HCT116 (cell line): Measurements from ENCODE around the gene DNM3. TPM values are rescaled to one million over a fixed set of nuclear protein-coding genes. Genes with fewer than 3 reads are reported as not detected.

Experiments
- ATAC-seq: fragments of 200-7000 bp; cut with Tn5 transposase; 2 replicates; pipeline ENCODE4 v1.9.1; 2020; ENCODE audit warnings: mild to moderate bottlenecking, moderate library complexity
- BruUV-seq: library from RNA; stranded (reverse); fragments of 400-500 nt; replicated peaks from 2 replicates; lab custom pipeline; 2021; lab: Mats Ljungman, UMichigan
- CTCF ChIA-PET: fragments of 300-600 bp; sonication (Branson Sonifier 250); formaldehyde crosslinking; loops from one replicate; lab custom pipeline; 2021; ENCODE audit warnings: antibody characterized with exemption; lab: Charles Lee
- POLR2A ChIA-PET: fragments of 300-600, 350-600 bp; sonication (Branson Sonifier 250); formaldehyde crosslinking; loops from one replicate; lab custom pipeline; 2021; ENCODE audit warnings: antibody characterized with exemption; lab: Charles Lee
- RAD21 ChIA-PET, 2 experiments: fragments of 300-600 bp; sonication (Branson Sonifier 250); formaldehyde crosslinking; loops; one replicate each; lab custom pipeline; 2023; ENCODE audit warnings: low total read pairs in 2 of 2; ENCODE audit not compliant: uncharacterized antibody in 2 of 2, unreplicated experiment in 2 of 2, low non-redundant PET in 1 of 2; lab: Charles Lee
- DNase-seq: peaks from one replicate; pipeline ENCODE4 v3.0.0-alpha.2; 2010; ENCODE audit warnings: low read depth, low spot score
- H2AFZ ChIP-seq: fragments of 200-600 bp; shearing (Covaris generic), sonication (generic); 2 replicates; pipeline ENCODE4 v1.6.1; 2017; ENCODE audit warnings: low read depth, mixed run types, mixed read lengths, antibody characterized with exemption, low read length; ENCODE audit not compliant: poor library complexity, severe bottlenecking
- H3K27ac ChIP-seq: 2 replicates; pipeline ENCODE4 v1.5.1; 2012; ENCODE audit warnings: low read depth, low read length
- H3K27me3 ChIP-seq: fragments of 200-600 bp; sonication (generic); 2 replicates; pipeline ENCODE4 v1.6.1; 2016; ENCODE audit warnings: mixed run types, low read length, mixed read lengths; ENCODE audit not compliant: insufficient read depth
- H3K36me3 ChIP-seq, 2 experiments: fragments of 200-500 bp in 1 of 2; fragments of 200-600 bp in 1 of 2; sonication (Bioruptor generic) in 1 of 2; sonication (generic) in 1 of 2; 2 replicates each; pipeline versions ENCODE4 v1.5.1 to v1.6.1; 2014 to 2016; ENCODE audit warnings: low read length in 2 of 2, inconsistent platforms in 1 of 2, mixed read lengths in 1 of 2, mixed run types in 1 of 2; ENCODE audit not compliant: insufficient read depth in 2 of 2, control insufficient read depth in 1 of 2
- H3K4me1 ChIP-seq, 2 experiments: fragments of 200-600 bp in 1 of 2; sonication (generic) in 1 of 2; 2 replicates each; pipeline versions ENCODE4 v1.5.1 to v1.6.1; 2012 to 2017; ENCODE audit warnings: low read length in 2 of 2, inconsistent platforms in 1 of 2, mild to moderate bottlenecking in 1 of 2, mixed read lengths in 1 of 2, mixed run types in 1 of 2, moderate library complexity in 1 of 2; ENCODE audit not compliant: insufficient read depth in 2 of 2, control insufficient read depth in 1 of 2
- H3K4me2 ChIP-seq: fragments of 200-600 bp; sonication (generic); 2 replicates; pipeline ENCODE4 v1.6.1; 2017; ENCODE audit warnings: mixed run types, low read length, mixed read lengths
- H3K4me3 ChIP-seq, 2 experiments: fragments of 200-600 bp in 1 of 2; sonication (generic) in 1 of 2; replicated peaks in 1 of 2; 2 replicates each; pipeline ENCODE4 v1.5.1; 2011 to 2016; ENCODE audit warnings: low read length in 2 of 2, control low read depth in 1 of 2, low read depth in 1 of 2, mild to moderate bottlenecking in 1 of 2, mixed read lengths in 1 of 2, mixed run types in 1 of 2
- H3K79me2 ChIP-seq: fragments of 200-600 bp; sonication (generic); 2 replicates; pipeline ENCODE4 v1.6.1; 2017; ENCODE audit warnings: mild to moderate bottlenecking, mixed run types, low read length, moderate library complexity, mixed read lengths; ENCODE audit not compliant: insufficient read depth
- H3K9ac ChIP-seq: fragments of 200-600 bp; sonication (generic); 2 replicates; pipeline ENCODE4 v1.6.1; 2016; ENCODE audit warnings: low read length, mixed read lengths
- H3K9me2 ChIP-seq: fragments of 200-600 bp; sonication (generic), shearing (Covaris generic); 2 replicates; pipeline ENCODE4 v1.6.1; 2017; ENCODE audit warnings: mixed run types, mild to moderate bottlenecking, moderate library complexity; ENCODE audit not compliant: insufficient read depth
- H3K9me3 ChIP-seq, 2 experiments: fragments of 200-500 bp in 1 of 2; fragments of 200-600 bp in 1 of 2; sonication (Bioruptor generic) in 1 of 2; sonication (generic) in 1 of 2; 2 replicates each; pipeline ENCODE4 v1.6.1; 2014 to 2017; ENCODE audit warnings: low read length in 2 of 2, mixed read lengths in 2 of 2, inconsistent platforms in 1 of 2, low read depth in 1 of 2, mild to moderate bottlenecking in 1 of 2, mixed run types in 1 of 2, moderate library complexity in 1 of 2; ENCODE audit not compliant: control insufficient read depth in 1 of 2, insufficient read depth in 1 of 2
- H4K20me1 ChIP-seq: fragments of 200-600 bp; sonication (generic), shearing (Covaris generic); 2 replicates; pipeline ENCODE4 v1.6.1; 2017; ENCODE audit warnings: mixed run types, mild to moderate bottlenecking, moderate library complexity; ENCODE audit not compliant: insufficient read depth
- CBX3 ChIP-seq: IDR thresholded peaks from 2 replicates; pipeline ENCODE4 v1.6.1; 2012; ENCODE audit warnings: low read depth
- CEBPB ChIP-seq: IDR thresholded peaks from 2 replicates; pipeline ENCODE4 v1.6.1; 2012; ENCODE audit warnings: low read depth
- ELF1 ChIP-seq: IDR thresholded peaks from 2 replicates; pipeline ENCODE4 v1.6.1; 2012; ENCODE audit warnings: low read depth, borderline replicate concordance
- EZH2phosphoT487 ChIP-seq: fragments of 200-600 bp; IDR thresholded peaks from 2 replicates; pipeline ENCODE4 v1.6.1; 2018; ENCODE audit warnings: antibody characterized with exemption, borderline replicate concordance
- JUND ChIP-seq: IDR thresholded peaks from 2 replicates; pipeline ENCODE4 v1.6.1; 2012
- POLR2A ChIP-seq: IDR thresholded peaks from 2 replicates; pipeline ENCODE4 v1.7.0; 2011; ENCODE audit warnings: borderline replicate concordance; ENCODE audit not compliant: insufficient read depth, insufficient read length; ENCODE audit errors: extremely low read depth
- POLR2AphosphoS5 ChIP-seq: IDR thresholded peaks from 2 replicates; pipeline ENCODE4 v1.6.1; 2011; ENCODE audit warnings: mild to moderate bottlenecking, low read depth, low read length, moderate library complexity
- RAD21 ChIP-seq: IDR thresholded peaks from 2 replicates; pipeline ENCODE4 v1.6.1; 2012; ENCODE audit warnings: low read depth, mild to moderate bottlenecking
- SP1 ChIP-seq: IDR thresholded peaks from 2 replicates; pipeline ENCODE4 v1.6.1; 2012; ENCODE audit warnings: low read depth
- SRF ChIP-seq: IDR thresholded peaks from 2 replicates; pipeline ENCODE4 v1.6.1; 2012; ENCODE audit warnings: low read depth
- TCF7L2 ChIP-seq: IDR thresholded peaks from 2 replicates; pipeline ENCODE4 v1.7.0; 2011; ENCODE audit warnings: borderline replicate concordance, inconsistent platforms; ENCODE audit not compliant: insufficient read depth, insufficient read length; ENCODE audit errors: extremely low read depth
- YY1 ChIP-seq: IDR thresholded peaks from 2 replicates; pipeline ENCODE4 v1.6.1; 2011; ENCODE audit warnings: low read length, low read depth, moderate library complexity, mild to moderate bottlenecking; ENCODE audit not compliant: insufficient replicate concordance; ENCODE audit errors: extremely low read depth
- ZFX ChIP-seq: fragments of 450-650 bp; IDR thresholded peaks from 2 replicates; pipeline ENCODE4 v1.6.1; 2017
- intact Hi-C: fragments of 100-400 bp; cut with micrococcal nuclease; formaldehyde crosslinking; loops from 2 replicates; pipeline ENCODE4 v1.10.0; 2022
- total RNA-seq: library from RNA; stranded (reverse); gene quantifications from one replicate; pipeline ENCODE4 v1.2.1, GENCODE V29; 2021; ENCODE audit not compliant: unreplicated experiment
- TF ChIP-seq, protein P1 (sequence below), 3 experiments: fragments of 200-600 bp in 1 of 3; sonication (generic) in 1 of 3; IDR thresholded peaks in 2 of 3; conservative IDR thresholded peaks in 1 of 3; 2 replicates each; pipeline ENCODE4 v1.5.1; 2012 to 2017; ENCODE audit warnings: low read depth in 2 of 3, low read length in 2 of 3, antibody characterized with exemption in 1 of 3, borderline replicate concordance in 1 of 3, control low read depth in 1 of 3, mild to moderate bottlenecking in 1 of 3, mixed read lengths in 1 of 3, mixed run types in 1 of 3, moderate library complexity in 1 of 3; ENCODE audit not compliant: insufficient read depth in 1 of 3
- TF ChIP-seq, protein P2 (sequence below): IDR thresholded peaks from 2 replicates; pipeline ENCODE4 v1.6.1; 2012
- TF ChIP-seq, protein P3 (sequence below): IDR thresholded peaks from 2 replicates; pipeline ENCODE4 v1.6.1; 2012
- TF ChIP-seq, protein P4 (sequence below): IDR thresholded peaks from 2 replicates; pipeline ENCODE4 v1.6.1; 2011; ENCODE audit warnings: mild to moderate bottlenecking, low read length, moderate library complexity; ENCODE audit not compliant: insufficient replicate concordance; ENCODE audit errors: extremely low read depth

The DNM3 gene
- total RNA-seq, 1 experiment from 2014 or later: 3.1 TPM

DNA sequence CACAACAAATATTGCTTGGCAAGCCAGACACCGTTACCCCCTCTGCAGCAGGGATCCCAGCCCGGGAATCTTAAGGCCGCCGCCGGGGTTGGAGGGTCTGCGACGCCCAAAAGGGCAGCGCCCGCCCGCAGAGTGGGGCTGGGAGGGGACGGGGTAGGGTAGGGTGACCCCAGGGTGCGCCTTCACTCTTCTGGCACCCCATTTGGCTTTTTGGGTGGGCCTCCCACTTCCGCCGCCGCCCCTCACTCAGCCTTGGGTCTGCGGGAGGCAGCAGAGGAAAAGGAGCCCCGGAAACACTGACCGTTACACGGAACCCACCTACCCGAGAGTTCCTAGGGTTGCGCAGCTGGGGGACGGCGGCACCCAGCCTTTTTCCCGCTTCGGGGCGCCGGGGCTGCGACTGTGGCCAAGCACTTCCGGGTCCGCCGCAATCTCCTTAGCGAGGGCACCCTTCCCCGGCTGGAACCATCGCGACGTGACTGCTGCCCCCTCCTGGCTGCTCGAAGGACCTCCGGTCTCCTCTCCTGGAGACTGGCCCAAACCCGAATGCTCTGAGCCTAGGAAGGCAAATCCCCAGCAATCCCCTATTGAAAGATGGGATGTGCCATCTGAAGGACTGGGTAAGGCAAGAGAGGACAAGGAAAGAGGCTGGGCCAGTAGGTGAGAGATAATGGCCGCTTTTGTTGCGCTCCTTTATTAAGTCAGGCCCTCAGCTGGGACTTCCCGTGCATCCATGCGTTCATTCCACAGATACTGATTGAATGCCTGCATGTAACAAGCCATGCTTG, 602.6 kb downstream of the DNM3 start, which contains the start of gene PIGC (continued):
- peak; percentile 97 for TF ChIP-seq ELF1
- TF ChIP-seq POLR2AphosphoS5: peak; percentile 79
- TF ChIP-seq CEBPB: no peak; the same call in 1 of the 2 replicates
- peak; percentile 69 for TF ChIP-seq RAD21
- no peak for TF ChIP-seq EZH2phosphoT487

DNA sequence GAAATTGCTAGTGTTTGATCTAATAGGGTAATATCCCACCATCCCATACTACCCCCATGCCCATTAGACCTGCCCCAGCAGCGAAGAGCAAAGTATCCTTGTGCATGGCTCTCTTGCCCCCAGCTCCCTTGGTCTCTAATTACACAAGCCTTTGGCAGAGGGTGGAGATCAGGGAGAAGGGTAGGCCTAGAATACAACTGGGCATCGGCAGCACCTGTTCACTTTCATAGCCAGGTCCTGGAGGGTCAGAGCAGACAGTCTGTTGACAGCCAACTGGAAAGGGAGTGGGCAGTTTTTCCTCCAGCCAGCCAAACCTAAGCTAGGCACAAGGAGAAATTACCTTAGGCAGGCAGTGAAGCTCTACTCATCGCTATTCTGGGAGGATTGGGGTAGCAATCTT, 605.2 kb downstream of the DNM3 start:
- ChIA-PET POLR2A (no interaction called here), CTCF (no interaction called here), RAD21 (no interaction called here)
- BruUV-seq: no TSS peak
- Histone ChIP-seq H4K20me1 (no peaks in the 10 kb centered on the region), H3K4me2 (no peak overlapping the region), H3K79me2 (peaks cover 19% of the 10 kb centered on the region), H3K9ac (no peak overlapping the region), H3K27me3 (no peaks in the 10 kb centered on the region), H3K9me3 (no peaks in the 10 kb centered on the region), H3K4me3 (no peak overlapping the region), H3K9me2 (no peaks in the 10 kb centered on the region), H3K4me1 (peaks cover 4 to 32% of the 10 kb centered on the region in 2 experiments; a peak in 3 of 4 replicates), H2AFZ (no peak overlapping the region), H3K27ac (no peak overlapping the region), H3K36me3 (no peaks in the 10 kb centered on the region; a peak in 1 of 4 replicates)
- no peak for ATAC-seq
- intact Hi-C loops: no loop called here
- DNase-seq: no peak
- TF ChIP-seq ZFX: no peak
- no peak for TF ChIP-seq TCF7L2
- TF ChIP-seq, protein P1, sequence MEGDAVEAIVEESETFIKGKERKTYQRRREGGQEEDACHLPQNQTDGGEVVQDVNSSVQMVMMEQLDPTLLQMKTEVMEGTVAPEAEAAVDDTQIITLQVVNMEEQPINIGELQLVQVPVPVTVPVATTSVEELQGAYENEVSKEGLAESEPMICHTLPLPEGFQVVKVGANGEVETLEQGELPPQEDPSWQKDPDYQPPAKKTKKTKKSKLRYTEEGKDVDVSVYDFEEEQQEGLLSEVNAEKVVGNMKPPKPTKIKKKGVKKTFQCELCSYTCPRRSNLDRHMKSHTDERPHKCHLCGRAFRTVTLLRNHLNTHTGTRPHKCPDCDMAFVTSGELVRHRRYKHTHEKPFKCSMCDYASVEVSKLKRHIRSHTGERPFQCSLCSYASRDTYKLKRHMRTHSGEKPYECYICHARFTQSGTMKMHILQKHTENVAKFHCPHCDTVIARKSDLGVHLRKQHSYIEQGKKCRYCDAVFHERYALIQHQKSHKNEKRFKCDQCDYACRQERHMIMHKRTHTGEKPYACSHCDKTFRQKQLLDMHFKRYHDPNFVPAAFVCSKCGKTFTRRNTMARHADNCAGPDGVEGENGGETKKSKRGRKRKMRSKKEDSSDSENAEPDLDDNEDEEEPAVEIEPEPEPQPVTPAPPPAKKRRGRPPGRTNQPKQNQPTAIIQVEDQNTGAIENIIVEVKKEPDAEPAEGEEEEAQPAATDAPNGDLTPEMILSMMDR (IDR thresholded peaks at IDR 0.05 in 2 of 3, conservative IDR thresholded peaks at IDR 0.05 in 1 of 3; ENCODE audit: borderline replicate concordance in 1 of 3, insufficient read depth in 1 of 3, low read depth in 2 of 3, low read length in 2 of 3): no peak
- TF ChIP-seq, protein P2, sequence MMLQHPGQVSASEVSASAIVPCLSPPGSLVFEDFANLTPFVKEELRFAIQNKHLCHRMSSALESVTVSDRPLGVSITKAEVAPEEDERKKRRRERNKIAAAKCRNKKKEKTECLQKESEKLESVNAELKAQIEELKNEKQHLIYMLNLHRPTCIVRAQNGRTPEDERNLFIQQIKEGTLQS: no peak
- TF ChIP-seq SP1: no peak
- TF ChIP-seq POLR2A: no peak
- no peak for TF ChIP-seq ELF1
- TF ChIP-seq EZH2phosphoT487: no peak
- TF ChIP-seq JUND: no peak
- no peak for TF ChIP-seq RAD21
- no peak for TF ChIP-seq YY1
- TF ChIP-seq, protein P3, sequence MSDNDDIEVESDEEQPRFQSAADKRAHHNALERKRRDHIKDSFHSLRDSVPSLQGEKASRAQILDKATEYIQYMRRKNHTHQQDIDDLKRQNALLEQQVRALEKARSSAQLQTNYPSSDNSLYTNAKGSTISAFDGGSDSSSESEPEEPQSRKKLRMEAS: no peak
- TF ChIP-seq CBX3: no peak
- no peak for TF ChIP-seq SRF
- TF ChIP-seq, protein P4, sequence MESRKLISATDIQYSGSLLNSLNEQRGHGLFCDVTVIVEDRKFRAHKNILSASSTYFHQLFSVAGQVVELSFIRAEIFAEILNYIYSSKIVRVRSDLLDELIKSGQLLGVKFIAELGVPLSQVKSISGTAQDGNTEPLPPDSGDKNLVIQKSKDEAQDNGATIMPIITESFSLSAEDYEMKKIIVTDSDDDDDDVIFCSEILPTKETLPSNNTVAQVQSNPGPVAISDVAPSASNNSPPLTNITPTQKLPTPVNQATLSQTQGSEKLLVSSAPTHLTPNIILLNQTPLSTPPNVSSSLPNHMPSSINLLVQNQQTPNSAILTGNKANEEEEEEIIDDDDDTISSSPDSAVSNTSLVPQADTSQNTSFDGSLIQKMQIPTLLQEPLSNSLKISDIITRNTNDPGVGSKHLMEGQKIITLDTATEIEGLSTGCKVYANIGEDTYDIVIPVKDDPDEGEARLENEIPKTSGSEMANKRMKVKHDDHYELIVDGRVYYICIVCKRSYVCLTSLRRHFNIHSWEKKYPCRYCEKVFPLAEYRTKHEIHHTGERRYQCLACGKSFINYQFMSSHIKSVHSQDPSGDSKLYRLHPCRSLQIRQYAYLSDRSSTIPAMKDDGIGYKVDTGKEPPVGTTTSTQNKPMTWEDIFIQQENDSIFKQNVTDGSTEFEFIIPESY: no peak
